NCI-H82 treated with DMSO at 0.1 percent for 48 hours (cell line): ENCODE data around the gene PHLDB1.
A peak's percentile ranks its signal among the peaks of the same experiment; 100 is the strongest.
"Not testable (repeated sequence)": the region's sequence is repeated elsewhere in the genome, so short reads cannot be mapped to it uniquely, and the experiment has no call there.

Experiments used
- DNase-seq: peaks from one replicate; lab custom pipeline; 2025; ENCODE audit not compliant: unreplicated experiment; lab: John Stamatoyannopoulos, UW

PHLDB1 gene

GRCh38 chr11:118658429-118659313, 51.3 kb downstream of the PHLDB1 start:
- DNase-seq = no peak

- peak; percentile 63 for DNase-seq
These were observed 52.0 kb downstream of the PHLDB1 start for GRCh38 chr11:118659314-118659952.

GRCh38 chr11:118659953-118660680, 52.7 kb downstream of the PHLDB1 start:
- DNase-seq = no peak

GRCh38 chr11:118660681-118661424, 53.4 kb downstream of the PHLDB1 start:
- DNase-seq = no peak

- DNase-seq = no peak
These were observed 54.2 kb downstream of the PHLDB1 start for GRCh38 chr11:118661425-118662301.

GRCh38 chr11:118662401-118663271, 55.2 kb downstream of the PHLDB1 start:
- no peak for DNase-seq

GRCh38 chr11:118663381-118663780, 56.0 kb downstream of the PHLDB1 start:
- DNase-seq = no peak

- no peak for DNase-seq
These were observed 56.5 kb downstream of the PHLDB1 start for GRCh38 chr11:118663902-118664301.

GRCh38 chr11:118666371-118666770, 59.0 kb downstream of the PHLDB1 start:
- DNase-seq = no peak

GRCh38 chr11:118670063-118670462, 62.6 kb downstream of the PHLDB1 start:
- DNase-seq = no peak

GRCh38 chr11:118671254-118671653, 63.8 kb downstream of the PHLDB1 start:
- DNase-seq = no peak

- no peak for DNase-seq
These were observed 65.4 kb downstream of the PHLDB1 start for GRCh38 chr11:118672846-118673245.

GRCh38 chr11:118673361-118674081, 66.1 kb downstream of the PHLDB1 start:
- no peak for DNase-seq

- no peak for DNase-seq
These were observed 66.6 kb downstream of the PHLDB1 start for GRCh38 chr11:118674082-118674435.

- DNase-seq = no peak
These were observed 70.6 kb downstream of the PHLDB1 start for GRCh38 chr11:118677977-118678376.

GRCh38 chr11:118678908-118679307, 71.5 kb downstream of the PHLDB1 start:
- DNase-seq = not testable (repeated sequence)

- DNase-seq = no peak
These were observed 72.1 kb downstream of the PHLDB1 start, which contains the start of gene TREH for GRCh38 chr11:118679483-118679882. Gene TREH (minus strand): TSS chr11:118679650. CDS start chr11:118679627, 23 bp downstream.

- DNase-seq = no peak
These were observed 75.0 kb downstream of the PHLDB1 start for GRCh38 chr11:118682372-118682771.
